GM13977 (cell line): Measurements from ENCODE around the gene PCBD1.

Experiments used
- DNase-seq: peaks from one replicate; pipeline ENCODE4 v3.0.0; 2012; ENCODE audit warnings: low spot score
- CTCF ChIP-seq: IDR thresholded peaks from 2 replicates; pipeline ENCODE4 v1.5.1; 2012; ENCODE audit warnings: mild to moderate bottlenecking, control low read depth; ENCODE audit not compliant: insufficient read depth; ENCODE audit errors: extremely low read depth, missing control alignments
- in situ Hi-C: fragments of 300-500 bp; cut with MboI; formaldehyde crosslinking; loops from one replicate; pipeline ENCODE4 v1.12.0; 2022; ENCODE audit warnings: low sequenced_read_pairs, low pct_unique_long_range_greater_than_20kb, mixed read lengths, inconsistent platforms; ENCODE audit not compliant: unreplicated experiment

Gene PCBD1

GRCh38 chr10:70918851-70919530 lies 30.6 kb upstream of the PCBD1 start:
- DNase-seq = no peak
- no peak for TF ChIP-seq CTCF
- in situ Hi-C loops = no loop called here

- in situ Hi-C loops = no loop called here
- no peak for DNase-seq
- TF ChIP-seq CTCF = no peak
These were observed 29.3 kb upstream of the PCBD1 start for GRCh38 chr10:70917635-70918034.

GRCh38 chr10:70917226-70917625 lies 28.9 kb upstream of the PCBD1 start:
- no peak for TF ChIP-seq CTCF
- in situ Hi-C loops = no loop called here
- DNase-seq = no peak

- no peak for DNase-seq
- TF ChIP-seq CTCF = no peak
- in situ Hi-C loops = no loop called here
These were observed 27.9 kb upstream of the PCBD1 start for GRCh38 chr10:70916241-70916640.

- TF ChIP-seq CTCF = no peak
- in situ Hi-C loops = no loop called here
- DNase-seq = no peak
These were observed 27.4 kb upstream of the PCBD1 start for GRCh38 chr10:70915806-70916205.

- in situ Hi-C loops = no loop called here
- DNase-seq = no peak
- no peak for TF ChIP-seq CTCF
These were observed 26.8 kb upstream of the PCBD1 start for GRCh38 chr10:70915206-70915605.

- no peak for DNase-seq
- no peak for TF ChIP-seq CTCF
- in situ Hi-C loops = no loop called here
These were observed 26.0 kb upstream of the PCBD1 start for GRCh38 chr10:70914316-70914864.
